RCC 7860 (cell line): ENCODE results near the gene DPP6.

Experiments
- DNase-seq: peaks from one replicate; pipeline ENCODE4 v3.0.0-alpha.2; 2015; ENCODE audit warnings: low spot score
- FAIRE-seq: peaks from 2 replicates; lab custom pipeline; 2012; peaks lifted over from hg19 to GRCh38; lab: Jason Lieb, UNC

Gene DPP6

GRCh38 chr7:154204046-154204445, 151.8 kb downstream of the DPP6 start:
- DNase-seq (no peak), FAIRE-seq (no peak)

GRCh38 chr7:154212861-154213260, 160.7 kb downstream of the DPP6 start:
- no peak for DNase-seq
- FAIRE-seq = no peak

GRCh38 chr7:154217688-154218340, 165.6 kb downstream of the DPP6 start:
- DNase-seq (no peak), FAIRE-seq (no peak)

- FAIRE-seq = no peak
- DNase-seq = no peak
These were observed 179.5 kb downstream of the DPP6 start for GRCh38 chr7:154231732-154232131.

GRCh38 chr7:154232700-154233099, 180.5 kb downstream of the DPP6 start:
- DNase-seq (no peak), FAIRE-seq (no peak)

GRCh38 chr7:154241988-154242387, 189.8 kb downstream of the DPP6 start:
- DNase-seq (no peak), FAIRE-seq (no peak)

- no peak for DNase-seq
- FAIRE-seq = no peak
These were observed 190.5 kb downstream of the DPP6 start for GRCh38 chr7:154242709-154243108.

GRCh38 chr7:154252046-154252445, 199.8 kb downstream of the DPP6 start:
- DNase-seq = no peak
- FAIRE-seq = no peak

GRCh38 chr7:154253810-154254209, 201.6 kb downstream of the DPP6 start:
- DNase-seq = no peak
- no peak for FAIRE-seq

- no peak for DNase-seq
- FAIRE-seq = no peak
These were observed 203.1 kb downstream of the DPP6 start for GRCh38 chr7:154255324-154255723.

GRCh38 chr7:154256150-154256549, 204.0 kb downstream of the DPP6 start:
- no peak for FAIRE-seq
- no peak for DNase-seq

GRCh38 chr7:154259396-154259795, 207.2 kb downstream of the DPP6 start:
- DNase-seq (no peak), FAIRE-seq (no peak)

- FAIRE-seq (no peak), DNase-seq (no peak)
These were observed 235.2 kb downstream of the DPP6 start for GRCh38 chr7:154287356-154287755.

GRCh38 chr7:154289119-154289518, 236.9 kb downstream of the DPP6 start:
- no peak for FAIRE-seq

GRCh38 chr7:154296443-154296842, 244.2 kb downstream of the DPP6 start:
- no peak for DNase-seq
- no peak for FAIRE-seq

More at GRCh38 chr7:154289119-154289518, 236.9 kb downstream of the DPP6 start:
- no peak for DNase-seq

- FAIRE-seq = no peak
- no peak for DNase-seq
These were observed 247.5 kb downstream of the DPP6 start for GRCh38 chr7:154299736-154300135.

- FAIRE-seq (no peak), DNase-seq (no peak)
These were observed 250.2 kb downstream of the DPP6 start for GRCh38 chr7:154302380-154302779.

- DNase-seq (no peak), FAIRE-seq (no peak)
These were observed 252.0 kb downstream of the DPP6 start for GRCh38 chr7:154304231-154304630.

GRCh38 chr7:154304740-154305700, 252.8 kb downstream of the DPP6 start:
- no peak for FAIRE-seq
- no peak for DNase-seq

GRCh38 chr7:154306036-154306435, 253.8 kb downstream of the DPP6 start:
- DNase-seq (no peak), FAIRE-seq (no peak)

GRCh38 chr7:154308928-154309327, 256.7 kb downstream of the DPP6 start:
- FAIRE-seq (no peak), DNase-seq (no peak)

- FAIRE-seq = no peak
These were observed 257.9 kb downstream of the DPP6 start for GRCh38 chr7:154310114-154310513.

More at GRCh38 chr7:154310114-154310513, 257.9 kb downstream of the DPP6 start:
- DNase-seq = no peak
